ENCODE results near the gene FERMT2.

- TF ChIP-seq CTCF (conservative IDR thresholded peaks at IDR 0.05; ENCODE audit: low read length) (no peak), EZH2phosphoT487 (IDR thresholded peaks at IDR 0.05; ENCODE audit: borderline replicate concordance) (no peak)
Observed at GRCh38 chr14:52936437-52936836, 14.4 kb downstream of the FERMT2 start.
